Smooth muscle cell (in vitro differentiated cells): ENCODE measurements around the gene DCLK1. TPM values are rescaled to one million over a fixed set of nuclear protein-coding genes. Genes with fewer than 3 reads are reported as not detected.

Source experiments
- DNase-seq: peaks from one replicate; lab custom pipeline; 2025; ENCODE audit not compliant: unreplicated experiment; lab: John Stamatoyannopoulos, UW
- H2AFZ ChIP-seq: fragments of 200-600 bp; sonication (generic); 2 replicates; pipeline ENCODE4 v1.6.0; 2016; ENCODE audit warnings: antibody characterized with exemption, low read depth, mild to moderate bottlenecking
- H3F3A ChIP-seq: fragments of 200-600 bp; sonication (generic); 2 replicates; pipeline ENCODE4 v1.6.0; 2017; ENCODE audit warnings: antibody characterized with exemption, low read depth
- H3K27ac ChIP-seq: fragments of 200-600 bp; sonication (generic); 2 replicates; pipeline ENCODE4 v1.5.1; 2016; ENCODE audit warnings: low read depth, mild to moderate bottlenecking
- H3K27me3 ChIP-seq: fragments of 200-600 bp; sonication (generic); 2 replicates; pipeline ENCODE4 v1.6.1; 2016; ENCODE audit warnings: low read depth, mild to moderate bottlenecking
- H3K36me3 ChIP-seq: fragments of 200-600 bp; sonication (generic); 2 replicates; pipeline ENCODE4 v1.5.1; 2016; ENCODE audit warnings: low read depth
- H3K4me1 ChIP-seq: fragments of 200-600 bp; sonication (generic); 2 replicates; pipeline ENCODE4 v1.5.1; 2016; ENCODE audit warnings: low read depth
- H3K4me2 ChIP-seq: fragments of 200-600 bp; sonication (generic); 2 replicates; pipeline ENCODE4 v1.6.0; 2016; ENCODE audit warnings: mild to moderate bottlenecking
- H3K4me3 ChIP-seq: fragments of 200-600 bp; sonication (generic); 2 replicates; pipeline ENCODE4 v1.5.1; 2016; ENCODE audit warnings: mild to moderate bottlenecking
- H3K79me2 ChIP-seq: fragments of 200-600 bp; sonication (generic); 2 replicates; pipeline ENCODE4 v1.6.0; 2016; ENCODE audit warnings: low read depth, mild to moderate bottlenecking
- H3K9ac ChIP-seq: fragments of 200-600 bp; sonication (generic); 2 replicates; pipeline ENCODE4 v1.6.0; 2016; ENCODE audit warnings: low read depth
- H3K9me3 ChIP-seq: fragments of 200-600 bp; sonication (generic); replicated peaks from 2 replicates; pipeline ENCODE4 v1.5.1; 2016; ENCODE audit warnings: low read depth
- H4K20me1 ChIP-seq: fragments of 200-600 bp; sonication (generic); 2 replicates; pipeline ENCODE4 v1.6.0; 2016; ENCODE audit warnings: low read depth
- CTCF ChIP-seq: fragments of 200-600 bp; sonication (generic); IDR thresholded peaks from 2 replicates; pipeline ENCODE4 v1.5.1; 2017; ENCODE audit warnings: borderline replicate concordance, mild to moderate bottlenecking, antibody characterized with exemption; ENCODE audit not compliant: insufficient read depth, poor library complexity, severe bottlenecking
- WGBS: methylation state at CpG from one replicate; pipeline ENCODE4 v1.1.7; 2016; ENCODE audit warnings: low lambda C conversion rate; 5-methylcytosine and 5-hydroxymethylcytosine counted together
- polyA plus RNA-seq: library from polyadenylated mRNA; unstranded; fragments of >200 nt; fragmentation: Nextera tagmentation; extraction: Ambion mirVana; gene quantifications from 2 replicates; pipeline ENCODE4 v1.2.1, GENCODE V29; 2016
- total RNA-seq: library from RNA; depleted of rRNA; stranded (reverse); fragments of >200 nt; gene quantifications from 2 replicates; pipeline ENCODE4 v1.2.3, GENCODE V29; 2014

DCLK1 gene
- total and polyA plus RNA-seq, 2 experiments from 2014 or later: 0.72 TPM; not detected in 1

- no peak overlapping the region for H3K27ac ChIP-seq
- no peak for DNase-seq
- no peak overlapping the region for H2AFZ ChIP-seq
- no peaks in the 10 kb centered on the region for H3K36me3 ChIP-seq
- H3K4me3 ChIP-seq: no peak overlapping the region
- no peaks in the 10 kb centered on the region for H3K27me3 ChIP-seq
- no peaks in the 10 kb centered on the region for H4K20me1 ChIP-seq
- TF ChIP-seq CTCF: no peak
- 97% methylated on average over 5 of the region's 5 CpGs for WGBS
- H3K9ac ChIP-seq: no peak overlapping the region
- H3F3A ChIP-seq: no peaks in the 10 kb centered on the region
- no peak overlapping the region for H3K4me2 ChIP-seq
- no peaks in the 10 kb centered on the region for H3K79me2 ChIP-seq
- H3K9me3 ChIP-seq: no peaks in the 10 kb centered on the region
- H3K4me1 ChIP-seq: no peaks in the 10 kb centered on the region
These were observed 326.3 kb downstream of the DCLK1 start for GRCh38 chr13:35804901-35805300.

- H3K4me1 ChIP-seq: no peaks in the 10 kb centered on the region
- H4K20me1 ChIP-seq: no peaks in the 10 kb centered on the region
- no peak overlapping the region for H2AFZ ChIP-seq
- no peak overlapping the region for H3K9ac ChIP-seq
- H3K4me2 ChIP-seq: no peak overlapping the region
- no peak overlapping the region for H3K4me3 ChIP-seq
- WGBS: 78% methylated on average over 7 of the region's 7 CpGs
- no peaks in the 10 kb centered on the region for H3K79me2 ChIP-seq
- H3F3A ChIP-seq: no peaks in the 10 kb centered on the region
- no peaks in the 10 kb centered on the region for H3K9me3 ChIP-seq
- no peak for TF ChIP-seq CTCF
- no peak for DNase-seq
- H3K36me3 ChIP-seq: no peaks in the 10 kb centered on the region
- H3K27me3 ChIP-seq: no peaks in the 10 kb centered on the region
- no peak overlapping the region for H3K27ac ChIP-seq
These were observed 333.2 kb downstream of the DCLK1 start for GRCh38 chr13:35797991-35798390.

GRCh38 chr13:35797244-35797643 lies 333.9 kb downstream of the DCLK1 start:
- H3K27me3 ChIP-seq: no peaks in the 10 kb centered on the region
- H2AFZ ChIP-seq: no peak overlapping the region
- H3K4me3 ChIP-seq: no peak overlapping the region
- no peak overlapping the region for H3K4me2 ChIP-seq
- 53% methylated on average over 2 of the region's 2 CpGs for WGBS
- no peaks in the 10 kb centered on the region for H3K9me3 ChIP-seq
- TF ChIP-seq CTCF: no peak
- no peak overlapping the region for H3K27ac ChIP-seq
- H3K79me2 ChIP-seq: no peaks in the 10 kb centered on the region
- H3K4me1 ChIP-seq: no peaks in the 10 kb centered on the region
- no peak overlapping the region for H3K9ac ChIP-seq
- no peaks in the 10 kb centered on the region for H3K36me3 ChIP-seq
- no peak for DNase-seq
- no peaks in the 10 kb centered on the region for H3F3A ChIP-seq
- no peaks in the 10 kb centered on the region for H4K20me1 ChIP-seq

GRCh38 chr13:35796623-35797022 lies 334.6 kb downstream of the DCLK1 start:
- Histone ChIP-seq H3K4me3 (no peak overlapping the region), H4K20me1 (no peaks in the 10 kb centered on the region), H3F3A (no peaks in the 10 kb centered on the region), H3K36me3 (no peaks in the 10 kb centered on the region), H3K4me1 (no peaks in the 10 kb centered on the region), H3K9ac (no peak overlapping the region), H3K9me3 (no peaks in the 10 kb centered on the region), H3K27me3 (no peaks in the 10 kb centered on the region), H2AFZ (no peak overlapping the region), H3K4me2 (no peak overlapping the region), H3K27ac (no peak overlapping the region), H3K79me2 (no peaks in the 10 kb centered on the region)
- no peak for DNase-seq
- TF ChIP-seq CTCF: no peak
- WGBS: 77% methylated on average over 4 of the region's 4 CpGs
